BJ (cell line): ENCODE results near the gene ALPK1. TPM values are rescaled to one million over a fixed set of nuclear protein-coding genes. Genes with fewer than 3 reads are reported as not detected.

Experiments used
- CTCF ChIA-PET: fragments of 350-600 bp; formaldehyde crosslinking; extraction: SDS; loops from one replicate; lab custom pipeline; 2021; ENCODE audit warnings: antibody characterized with exemption, inconsistent platforms; lab: Yijun Ruan, JAX
- POLR2A ChIA-PET: fragments of 300-600 bp; sonication (Branson Sonifier 250); formaldehyde crosslinking; extraction: SDS; loops from one replicate; lab custom pipeline; 2021; ENCODE audit warnings: antibody characterized with exemption; lab: Charles Lee
- DNase-seq: peaks from one replicate; pipeline ENCODE4 v3.0.0-alpha.2; 2011; ENCODE audit warnings: low read depth
- H3K27me3 ChIP-seq: 2 replicates; pipeline ENCODE4 v1.6.0; 2011; ENCODE audit warnings: low read length; ENCODE audit not compliant: control insufficient read depth, insufficient read depth
- H3K36me3 ChIP-seq: 2 replicates; pipeline ENCODE4 v1.5.1; 2011; ENCODE audit warnings: low read length; ENCODE audit not compliant: control insufficient read depth, insufficient read depth
- H3K4me3 ChIP-seq: 2 replicates; pipeline ENCODE4 v1.5.1; 2011; ENCODE audit warnings: low read depth, mild to moderate bottlenecking, control low read depth, low read length
- CTCF ChIP-seq: IDR thresholded peaks from 2 replicates; pipeline ENCODE4 v1.5.1; 2011; ENCODE audit warnings: low read depth, mild to moderate bottlenecking, control low read depth, inconsistent platforms, low read length, moderate library complexity; ENCODE audit not compliant: insufficient read depth
- polyA plus RNA-seq: library from polyadenylated mRNA; depleted of rRNA; stranded (reverse); fragments of >200 nt; gene quantifications from 2 replicates; pipeline ENCODE4 v1.2.3, GENCODE V29; 2011

Gene ALPK1
- polyA plus RNA-seq, 1 experiment: 7.6 TPM

GRCh38 chr4:112352736-112353135, 55.6 kb downstream of the ALPK1 start:
- no peaks in the 10 kb centered on the region; the same call in 1 of the 2 replicates for H3K27me3 ChIP-seq
- ChIA-PET CTCF (no interaction called here), POLR2A (no interaction called here)
- H3K4me3 ChIP-seq: no peak overlapping the region
- no peak for DNase-seq
- TF ChIP-seq CTCF: no peak
- H3K36me3 ChIP-seq: no peaks in the 10 kb centered on the region; the same call in 1 of the 2 replicates

- no peak for DNase-seq
- no peak overlapping the region for H3K4me3 ChIP-seq
- ChIA-PET CTCF (no interaction called here), POLR2A (no interaction called here)
- no peaks in the 10 kb centered on the region; the same call in 1 of the 2 replicates for H3K36me3 ChIP-seq
- no peak for TF ChIP-seq CTCF
- H3K27me3 ChIP-seq: no peaks in the 10 kb centered on the region; the same call in 1 of the 2 replicates
Observed at GRCh38 chr4:112355662-112356061, 58.5 kb downstream of the ALPK1 start.

GRCh38 chr4:112357453-112357852, 60.3 kb downstream of the ALPK1 start:
- CTCF ChIA-PET: interaction anchor here (1.0 kb wide), 1 partner anchor 29 kb away, joined by 3 read pairs; no protein-coding TSS in a partner anchor
- Histone ChIP-seq H3K4me3 (no peak overlapping the region), H3K27me3 (no peaks in the 10 kb centered on the region; the same call in 1 of the 2 replicates), H3K36me3 (no peaks in the 10 kb centered on the region; the same call in 1 of the 2 replicates)
- POLR2A ChIA-PET: interaction anchor here (0.6 kb wide), 1 partner anchor 22 kb away, joined by 4 read pairs; no protein-coding TSS in a partner anchor
- TF ChIP-seq CTCF: no peak
- DNase-seq: no peak

GRCh38 chr4:112357897-112358296, 60.7 kb downstream of the ALPK1 start:
- ChIA-PET POLR2A (interaction anchor here (0.6 kb wide), 1 partner anchor 21 kb away, joined by 4 read pairs; no protein-coding TSS in a partner anchor), CTCF (no interaction called here)
- no peak for TF ChIP-seq CTCF

GRCh38 chr4:112358415-112358814, 61.2 kb downstream of the ALPK1 start:
- H3K4me3 ChIP-seq: no peak overlapping the region
- no peak for DNase-seq
- CTCF ChIA-PET: no interaction called here
- no peaks in the 10 kb centered on the region; the same call in 1 of the 2 replicates for H3K36me3 ChIP-seq
- POLR2A ChIA-PET: no interaction called here
- no peak for TF ChIP-seq CTCF
- H3K27me3 ChIP-seq: no peaks in the 10 kb centered on the region; the same call in 1 of the 2 replicates

More at GRCh38 chr4:112357897-112358296, 60.7 kb downstream of the ALPK1 start:
- Histone ChIP-seq H3K36me3 (no peaks in the 10 kb centered on the region; the same call in 1 of the 2 replicates), H3K4me3 (no peak overlapping the region), H3K27me3 (no peaks in the 10 kb centered on the region; the same call in 1 of the 2 replicates)
- DNase-seq: no peak
